HCT116 (cell line): ENCODE measurements around the gene RNF150. TPM values are rescaled to one million over a fixed set of nuclear protein-coding genes. Genes with fewer than 3 reads are reported as not detected.
"Not testable (repeated sequence)": the region's sequence is repeated elsewhere in the genome, so short reads cannot be mapped to it uniquely, and the experiment has no call there.

ENCODE experiments used
- ATAC-seq: fragments of 200-7000 bp; cut with Tn5 transposase; 2 replicates; pipeline ENCODE4 v1.9.1; 2020; ENCODE audit warnings: mild to moderate bottlenecking, moderate library complexity
- BruUV-seq: library from RNA; stranded (reverse); fragments of 400-500 nt; replicated peaks from 2 replicates; lab custom pipeline; 2021; lab: Mats Ljungman, UMichigan
- CTCF ChIA-PET: fragments of 300-600 bp; sonication (Branson Sonifier 250); formaldehyde crosslinking; loops from one replicate; lab custom pipeline; 2021; ENCODE audit warnings: antibody characterized with exemption; lab: Charles Lee
- POLR2A ChIA-PET: fragments of 300-600, 350-600 bp; sonication (Branson Sonifier 250); formaldehyde crosslinking; loops from one replicate; lab custom pipeline; 2021; ENCODE audit warnings: antibody characterized with exemption; lab: Charles Lee
- RAD21 ChIA-PET, 2 experiments: fragments of 300-600 bp; sonication (Branson Sonifier 250); formaldehyde crosslinking; loops; one replicate each; lab custom pipeline; 2023; ENCODE audit warnings: low total read pairs in 2 of 2; ENCODE audit not compliant: uncharacterized antibody in 2 of 2, unreplicated experiment in 2 of 2, low non-redundant PET in 1 of 2; lab: Charles Lee
- DNase-seq: peaks from one replicate; pipeline ENCODE4 v3.0.0-alpha.2; 2010; ENCODE audit warnings: low read depth, low spot score
- H2AFZ ChIP-seq: fragments of 200-600 bp; shearing (Covaris generic), sonication (generic); 2 replicates; pipeline ENCODE4 v1.6.1; 2017; ENCODE audit warnings: low read depth, mixed run types, mixed read lengths, antibody characterized with exemption, low read length; ENCODE audit not compliant: poor library complexity, severe bottlenecking
- H3K27ac ChIP-seq: 2 replicates; pipeline ENCODE4 v1.5.1; 2012; ENCODE audit warnings: low read depth, low read length
- H3K27me3 ChIP-seq: fragments of 200-600 bp; sonication (generic); 2 replicates; pipeline ENCODE4 v1.6.1; 2016; ENCODE audit warnings: mixed run types, low read length, mixed read lengths; ENCODE audit not compliant: insufficient read depth
- H3K36me3 ChIP-seq, 2 experiments: fragments of 200-500 bp in 1 of 2; fragments of 200-600 bp in 1 of 2; sonication (Bioruptor generic) in 1 of 2; sonication (generic) in 1 of 2; 2 replicates each; pipeline versions ENCODE4 v1.5.1 to v1.6.1; 2014 to 2016; ENCODE audit warnings: low read length in 2 of 2, inconsistent platforms in 1 of 2, mixed read lengths in 1 of 2, mixed run types in 1 of 2; ENCODE audit not compliant: insufficient read depth in 2 of 2, control insufficient read depth in 1 of 2
- H3K4me1 ChIP-seq, 2 experiments: fragments of 200-600 bp in 1 of 2; sonication (generic) in 1 of 2; 2 replicates each; pipeline versions ENCODE4 v1.5.1 to v1.6.1; 2012 to 2017; ENCODE audit warnings: low read length in 2 of 2, inconsistent platforms in 1 of 2, mild to moderate bottlenecking in 1 of 2, mixed read lengths in 1 of 2, mixed run types in 1 of 2, moderate library complexity in 1 of 2; ENCODE audit not compliant: insufficient read depth in 2 of 2, control insufficient read depth in 1 of 2
- H3K4me2 ChIP-seq: fragments of 200-600 bp; sonication (generic); 2 replicates; pipeline ENCODE4 v1.6.1; 2017; ENCODE audit warnings: mixed run types, low read length, mixed read lengths
- H3K4me3 ChIP-seq, 2 experiments: fragments of 200-600 bp in 1 of 2; sonication (generic) in 1 of 2; replicated peaks in 1 of 2; 2 replicates each; pipeline ENCODE4 v1.5.1; 2011 to 2016; ENCODE audit warnings: low read length in 2 of 2, control low read depth in 1 of 2, low read depth in 1 of 2, mild to moderate bottlenecking in 1 of 2, mixed read lengths in 1 of 2, mixed run types in 1 of 2
- H3K79me2 ChIP-seq: fragments of 200-600 bp; sonication (generic); 2 replicates; pipeline ENCODE4 v1.6.1; 2017; ENCODE audit warnings: mild to moderate bottlenecking, mixed run types, low read length, moderate library complexity, mixed read lengths; ENCODE audit not compliant: insufficient read depth
- H3K9ac ChIP-seq: fragments of 200-600 bp; sonication (generic); 2 replicates; pipeline ENCODE4 v1.6.1; 2016; ENCODE audit warnings: low read length, mixed read lengths
- H3K9me2 ChIP-seq: fragments of 200-600 bp; sonication (generic), shearing (Covaris generic); 2 replicates; pipeline ENCODE4 v1.6.1; 2017; ENCODE audit warnings: mixed run types, mild to moderate bottlenecking, moderate library complexity; ENCODE audit not compliant: insufficient read depth
- H3K9me3 ChIP-seq, 2 experiments: fragments of 200-500 bp in 1 of 2; fragments of 200-600 bp in 1 of 2; sonication (Bioruptor generic) in 1 of 2; sonication (generic) in 1 of 2; 2 replicates each; pipeline ENCODE4 v1.6.1; 2014 to 2017; ENCODE audit warnings: low read length in 2 of 2, mixed read lengths in 2 of 2, inconsistent platforms in 1 of 2, low read depth in 1 of 2, mild to moderate bottlenecking in 1 of 2, mixed run types in 1 of 2, moderate library complexity in 1 of 2; ENCODE audit not compliant: control insufficient read depth in 1 of 2, insufficient read depth in 1 of 2
- H4K20me1 ChIP-seq: fragments of 200-600 bp; sonication (generic), shearing (Covaris generic); 2 replicates; pipeline ENCODE4 v1.6.1; 2017; ENCODE audit warnings: mixed run types, mild to moderate bottlenecking, moderate library complexity; ENCODE audit not compliant: insufficient read depth
- EZH2phosphoT487 ChIP-seq: fragments of 200-600 bp; IDR thresholded peaks from 2 replicates; pipeline ENCODE4 v1.6.1; 2018; ENCODE audit warnings: antibody characterized with exemption, borderline replicate concordance
- SP1 ChIP-seq: IDR thresholded peaks from 2 replicates; pipeline ENCODE4 v1.6.1; 2012; ENCODE audit warnings: low read depth
- YY1 ChIP-seq: IDR thresholded peaks from 2 replicates; pipeline ENCODE4 v1.6.1; 2011; ENCODE audit warnings: low read length, low read depth, moderate library complexity, mild to moderate bottlenecking; ENCODE audit not compliant: insufficient replicate concordance; ENCODE audit errors: extremely low read depth
- ZFX ChIP-seq: fragments of 450-650 bp; IDR thresholded peaks from 2 replicates; pipeline ENCODE4 v1.6.1; 2017
- intact Hi-C: fragments of 100-400 bp; cut with micrococcal nuclease; formaldehyde crosslinking; loops from 2 replicates; pipeline ENCODE4 v1.10.0; 2022
- total RNA-seq: library from RNA; stranded (reverse); gene quantifications from one replicate; pipeline ENCODE4 v1.2.1, GENCODE V29; 2021; ENCODE audit not compliant: unreplicated experiment

RNF150 gene
- total RNA-seq, 1 experiment from 2014 or later: 0.07 TPM

DNA sequence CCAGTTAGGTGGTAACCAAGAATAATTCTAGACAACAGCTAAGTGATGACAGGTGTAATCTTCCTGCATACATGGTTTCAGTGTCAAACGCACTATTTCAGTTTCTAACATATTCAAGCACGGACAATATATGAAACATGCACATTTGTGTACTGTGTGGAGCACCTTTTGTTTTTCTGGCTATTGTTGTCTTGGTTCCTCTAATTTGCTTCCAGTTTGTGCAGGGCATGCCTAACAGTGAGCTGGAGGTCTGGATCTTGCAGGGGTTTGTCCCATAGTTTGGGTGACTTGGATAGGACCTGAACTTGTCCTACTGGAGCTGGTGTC is 306.6 kb downstream of the RNF150 start:
- intact Hi-C loops: no loop called here
- no peak overlapping the region for H3K27ac ChIP-seq
- no peaks in the 10 kb centered on the region for H3K36me3 ChIP-seq
- ATAC-seq (no peak), DNase-seq (no peak)
- TF ChIP-seq SP1 (no peak), YY1 (no peak), ZFX (no peak)
- no peak overlapping the region for H2AFZ ChIP-seq
- ChIA-PET RAD21 (no interaction called here), CTCF (no interaction called here), POLR2A (no interaction called here)
- no peaks in the 10 kb centered on the region for H3K79me2 ChIP-seq
- no TSS peak for BruUV-seq
- H3K9me2 ChIP-seq: no peaks in the 10 kb centered on the region
- H3K4me2 ChIP-seq: peak overlapping the region; percentile 54
- peaks cover 3 to 9% of the 10 kb centered on the region in 2 experiments; a peak in 2 of 4 replicates for H3K4me1 ChIP-seq
- no peaks in the 10 kb centered on the region for H3K9me3 ChIP-seq
- H3K9ac ChIP-seq: no peak overlapping the region
- 0 out of 4 replicates have a peak overlapping the region, but pooled peaks of 1 of the 2 experiments have one; percentile 16 for H3K4me3 ChIP-seq
- H3K27me3 ChIP-seq: no peaks in the 10 kb centered on the region
- no peaks in the 10 kb centered on the region for H4K20me1 ChIP-seq

DNA sequence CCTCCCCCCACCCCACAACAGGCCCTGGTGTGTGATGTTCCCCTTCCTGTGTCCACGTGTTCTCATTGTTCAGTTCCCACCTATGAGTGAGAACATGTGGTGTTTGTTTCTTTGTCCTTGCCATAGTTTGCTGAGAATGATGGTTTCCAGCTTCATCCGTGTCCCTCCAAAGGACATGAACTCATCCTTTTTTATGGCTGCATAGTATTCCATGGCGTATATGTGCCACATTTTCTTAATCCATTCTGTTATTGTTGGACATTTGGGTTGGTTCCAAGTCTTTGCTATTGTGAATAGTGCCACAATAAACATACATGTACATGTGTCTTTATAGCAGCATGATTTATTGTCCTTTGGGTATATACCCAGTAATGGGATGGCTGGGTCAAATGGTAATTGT is 312.7 kb downstream of the RNF150 start:
- POLR2A ChIA-PET, ATAC-seq, H3K9me3 ChIP-seq, RAD21 ChIA-PET, H3K36me3 ChIP-seq, intact Hi-C loops, BruUV-seq, DNase-seq, H3K27ac ChIP-seq, H4K20me1 ChIP-seq, H3K9me2 ChIP-seq, H3K4me2 ChIP-seq, H3K4me3 ChIP-seq, H3K27me3 ChIP-seq, CTCF ChIA-PET, H2AFZ ChIP-seq, H3K4me1 ChIP-seq, H3K79me2 ChIP-seq, H3K9ac ChIP-seq: not testable (repeated sequence)

DNA sequence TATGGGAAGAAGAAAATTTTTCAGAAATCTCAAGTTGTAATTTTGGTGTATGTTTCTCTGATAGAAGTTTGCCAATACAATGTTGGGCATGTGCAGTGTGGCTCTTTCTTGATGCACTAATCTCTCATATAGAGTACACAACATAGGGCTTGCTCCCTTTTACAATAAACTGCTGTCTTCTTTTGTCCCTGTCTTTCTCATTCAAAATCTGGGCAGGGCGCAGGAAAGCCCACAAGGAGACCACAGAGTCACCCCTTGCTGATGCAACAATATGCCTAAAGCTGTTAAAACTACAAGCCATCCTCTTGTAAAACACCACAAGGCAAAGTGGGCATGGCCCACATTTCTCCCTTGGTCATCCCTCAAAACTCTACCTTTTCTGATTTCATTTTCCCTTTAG is 313.7 kb downstream of the RNF150 start:
- H3K4me2 ChIP-seq: no peak overlapping the region
- intact Hi-C loops: no loop called here
- H3K9ac ChIP-seq: no peak overlapping the region
- TF ChIP-seq YY1 (no peak), EZH2phosphoT487 (no peak)
- H3K27me3 ChIP-seq: no peaks in the 10 kb centered on the region
- no peak overlapping the region for H3K4me3 ChIP-seq
- POLR2A ChIA-PET: no interaction called here
- H3K27ac ChIP-seq: no peak overlapping the region
- H3K9me2 ChIP-seq: no peaks in the 10 kb centered on the region
- ATAC-seq (no peak), DNase-seq (no peak)
- no peak overlapping the region for H2AFZ ChIP-seq
- no peaks in the 10 kb centered on the region for H3K79me2 ChIP-seq
- H4K20me1 ChIP-seq: no peaks in the 10 kb centered on the region
- CTCF ChIA-PET: no interaction called here
- no peaks in the 10 kb centered on the region for H3K9me3 ChIP-seq
- no TSS peak for BruUV-seq
- no peaks in the 10 kb centered on the region for H3K4me1 ChIP-seq
- no peaks in the 10 kb centered on the region for H3K36me3 ChIP-seq
- RAD21 ChIA-PET: no interaction called here
